Measurements from ENCODE around the gene CSNK1E. TPM values are rescaled to one million over a fixed set of nuclear protein-coding genes. Genes with fewer than 3 reads are reported as not detected.
A peak's percentile ranks its signal among the peaks of the same experiment; 100 is the strongest.

The CSNK1E gene
- total and polyA plus RNA-seq, 10 of the 15 experiments (the other 5 are each of a cell fraction or from before 2014, with no cell fraction given), result 5.9 to 107 (median 64.9) TPM

- Histone ChIP-seq H3K9ac (ENCODE audit: control insufficient read depth, insufficient read depth, low read length) (no peak overlapping the region), H3K4me1 (ENCODE audit: control insufficient read depth, insufficient read depth, low read length) (no peaks in the 10 kb centered on the region), H3K27me3 (replicated peaks in 1 of 2; ENCODE audit: control insufficient read depth in 2 of 2, insufficient read depth in 2 of 2, low read length in 1 of 2) (no peaks in the 10 kb centered on the region), H3K4me3 (no peak overlapping the region), H4K20me1 (ENCODE audit: control insufficient read depth, insufficient read depth) (no peaks in the 10 kb centered on the region), H3K79me2 (ENCODE audit: control insufficient read depth, insufficient read depth, low read length) (no peaks in the 10 kb centered on the region), H3K9me3 (replicated peaks; ENCODE audit: control insufficient read depth, insufficient read depth, low read length) (no peaks in the 10 kb centered on the region), H2AFZ (ENCODE audit: control insufficient read depth, low read depth, low read length) (no peak overlapping the region), H3K4me2 (ENCODE audit: control insufficient read depth, insufficient read depth) (no peak overlapping the region), H3K36me3 (ENCODE audit: control insufficient read depth in 2 of 2, insufficient read depth in 2 of 2, low read length in 1 of 2) (peaks cover 2 to 11% of the 10 kb centered on the region in 2 experiments; a peak in 3 of 4 replicates), H3K27ac (ENCODE audit: control insufficient read depth, insufficient read depth) (no peak overlapping the region)
- ChIA-PET POLR2A (interaction anchor here (0.5 kb wide), 1 partner anchor 302 kb away, joined by 3 read pairs; no protein-coding TSS in a partner anchor), RAD21 (ENCODE audit: unreplicated experiment) (no interaction called here), SMC1A (ENCODE audit: uncharacterized antibody, unreplicated experiment) (interaction anchor here (1.2 kb wide), 1 partner anchor 105 kb away, joined by 3 read pairs; no protein-coding TSS in a partner anchor), CTCF (interaction anchor here (1.2 kb wide), 2 partner anchors 9 to 17 kb away, joined by 3 read pairs; partner anchors contain the start of gene TMEM184B)
- DNase-seq (ENCODE audit: low read depth, low spot score) (no peak), ATAC-seq (no peak), FAIRE-seq (no peak)
- in situ Hi-C loops (cut with MboI), result no loop called here
- WGBS (ENCODE audit: insufficient coverage, insufficient replicate concordance, low lambda C conversion rate, missing lambda C conversion rate), result 99% methylated on average over 12 of the region's 12 CpGs
- no TSS peak for BruUV-seq (replicated peaks)
- TF ChIP-seq POLR2A (IDR thresholded peaks at IDR 0.05; ENCODE audit: low read depth, low read length), result peak; percentile 39
- TF ChIP-seq SUPT20H (IDR thresholded peaks at IDR 0.05; ENCODE audit: borderline replicate concordance, control insufficient read depth, low read depth, low read length), result no peak
- intact Hi-C loops (cut with micrococcal nuclease; ENCODE audit: unreplicated experiment), result loop anchor here (10.0 kb wide), 1 partner anchor 285 kb away; the partner anchor contains the start of gene DMC1
Observed at GRCh38 chr22:38289583-38290082, 27.6 kb downstream of the CSNK1E start.

DNA sequence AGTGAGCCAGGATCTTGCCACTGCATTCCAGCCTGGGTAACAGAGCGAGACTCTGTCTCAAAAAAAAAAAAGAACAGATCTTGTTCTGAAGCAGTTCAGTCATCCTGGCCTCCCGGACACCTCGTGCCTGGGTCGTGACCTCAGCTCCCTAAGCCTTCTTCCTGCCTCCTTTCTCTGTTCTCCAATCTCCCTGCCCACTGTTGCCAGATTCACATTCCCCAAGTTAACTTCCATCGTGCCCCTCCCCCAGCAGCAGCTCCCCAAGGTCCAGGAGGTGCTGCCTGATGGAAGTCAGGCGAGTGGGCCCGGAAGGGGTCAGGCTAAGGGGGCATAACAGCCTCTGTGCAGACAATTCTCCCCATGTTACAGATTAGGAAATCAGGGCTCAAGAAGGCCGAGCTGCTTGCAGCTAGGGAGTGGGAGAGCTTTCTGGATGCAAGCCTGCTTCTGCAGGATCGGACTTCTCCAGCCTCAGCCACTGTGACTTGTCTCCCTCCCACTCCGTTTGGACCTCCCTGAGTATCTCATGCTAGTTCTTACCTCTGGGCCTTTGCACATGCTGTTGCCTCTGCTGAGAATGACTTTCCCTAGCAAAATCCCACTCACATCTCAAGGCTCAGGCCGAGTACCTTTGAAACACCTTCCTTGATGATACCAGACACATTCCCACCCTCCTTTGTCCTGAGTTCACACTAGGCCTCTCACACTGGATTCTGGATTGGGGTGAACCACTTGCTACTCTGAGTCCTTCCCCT is 30.1 kb downstream of the CSNK1E start:
- H3K27ac ChIP-seq (ENCODE audit: control insufficient read depth, insufficient read depth), result no peak overlapping the region
- intact Hi-C loops (cut with micrococcal nuclease; ENCODE audit: unreplicated experiment), result no loop called here
- no peak overlapping the region for H3K4me2 ChIP-seq (ENCODE audit: control insufficient read depth, insufficient read depth)
- no peaks in the 10 kb centered on the region for H3K9me3 ChIP-seq (replicated peaks; ENCODE audit: control insufficient read depth, insufficient read depth, low read length)
- peak; percentile 44; the same call in 1 of the 2 replicates for TF ChIP-seq POLR2A (IDR thresholded peaks at IDR 0.05; ENCODE audit: low read depth, low read length)
- TF ChIP-seq POLR2AphosphoS5 (IDR thresholded peaks at IDR 0.05; ENCODE audit: low read length), result 0 out of 2 replicates have a peak, but pooled peaks have one; percentile 26
- TF ChIP-seq, protein P1, sequence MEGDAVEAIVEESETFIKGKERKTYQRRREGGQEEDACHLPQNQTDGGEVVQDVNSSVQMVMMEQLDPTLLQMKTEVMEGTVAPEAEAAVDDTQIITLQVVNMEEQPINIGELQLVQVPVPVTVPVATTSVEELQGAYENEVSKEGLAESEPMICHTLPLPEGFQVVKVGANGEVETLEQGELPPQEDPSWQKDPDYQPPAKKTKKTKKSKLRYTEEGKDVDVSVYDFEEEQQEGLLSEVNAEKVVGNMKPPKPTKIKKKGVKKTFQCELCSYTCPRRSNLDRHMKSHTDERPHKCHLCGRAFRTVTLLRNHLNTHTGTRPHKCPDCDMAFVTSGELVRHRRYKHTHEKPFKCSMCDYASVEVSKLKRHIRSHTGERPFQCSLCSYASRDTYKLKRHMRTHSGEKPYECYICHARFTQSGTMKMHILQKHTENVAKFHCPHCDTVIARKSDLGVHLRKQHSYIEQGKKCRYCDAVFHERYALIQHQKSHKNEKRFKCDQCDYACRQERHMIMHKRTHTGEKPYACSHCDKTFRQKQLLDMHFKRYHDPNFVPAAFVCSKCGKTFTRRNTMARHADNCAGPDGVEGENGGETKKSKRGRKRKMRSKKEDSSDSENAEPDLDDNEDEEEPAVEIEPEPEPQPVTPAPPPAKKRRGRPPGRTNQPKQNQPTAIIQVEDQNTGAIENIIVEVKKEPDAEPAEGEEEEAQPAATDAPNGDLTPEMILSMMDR (IDR thresholded peaks at IDR 0.05 in 2 of 3, conservative IDR thresholded peaks at IDR 0.05 in 1 of 3; ENCODE audit: control insufficient read depth in 2 of 3, extremely low read depth in 1 of 3, insufficient read depth in 1 of 3, low read depth in 3 of 3, low read length in 3 of 3), result no peak
- no peaks in the 10 kb centered on the region for H3K79me2 ChIP-seq (ENCODE audit: control insufficient read depth, insufficient read depth, low read length)
- no peak for ATAC-seq
- H3K36me3 ChIP-seq (ENCODE audit: control insufficient read depth in 2 of 2, insufficient read depth in 2 of 2, low read length in 1 of 2), result peaks cover 0 to 3% of the 10 kb centered on the region in 2 experiments; a peak in 3 of 4 replicates
- SMC1A ChIA-PET (ENCODE audit: uncharacterized antibody, unreplicated experiment), result interaction anchor here (1.2 kb wide), 1 partner anchor 27 kb away, joined by 5 read pairs; no protein-coding TSS in a partner anchor
- in situ Hi-C loops (cut with MboI), result no loop called here
- no TSS peak for BruUV-seq (replicated peaks)
- no peak overlapping the region for H3K4me3 ChIP-seq
- RAD21 ChIA-PET (ENCODE audit: unreplicated experiment), result no interaction called here
- no peak for DNase-seq (ENCODE audit: low read depth, low spot score)
- no peak overlapping the region for H3K9ac ChIP-seq (ENCODE audit: control insufficient read depth, insufficient read depth, low read length)
- FAIRE-seq, result no peak
- CTCF ChIA-PET, result no interaction called here
- H3K4me1 ChIP-seq (ENCODE audit: control insufficient read depth, insufficient read depth, low read length), result no peaks in the 10 kb centered on the region
- H2AFZ ChIP-seq (ENCODE audit: control insufficient read depth, low read depth, low read length), result no peak overlapping the region
- POLR2A ChIA-PET, result interaction anchor here (0.6 kb wide), 1 partner anchor 11 kb away, joined by 5 read pairs; no protein-coding TSS in a partner anchor
- no peaks in the 10 kb centered on the region for H3K27me3 ChIP-seq (replicated peaks in 1 of 2; ENCODE audit: control insufficient read depth in 2 of 2, insufficient read depth in 2 of 2, low read length in 1 of 2)
- H4K20me1 ChIP-seq (ENCODE audit: control insufficient read depth, insufficient read depth), result no peaks in the 10 kb centered on the region
- WGBS (ENCODE audit: insufficient coverage, insufficient replicate concordance, low lambda C conversion rate, missing lambda C conversion rate), result 83% methylated on average over 11 of the region's 11 CpGs
